Endothelial cell (in vitro differentiated cells): ENCODE data around the gene STN1. TPM values are rescaled to one million over a fixed set of nuclear protein-coding genes. Genes with fewer than 3 reads are reported as not detected.

Source experiments
- DNase-seq: peaks from one replicate; pipeline ENCODE4 v3.0.0; 2021; ENCODE audit warnings: low spot score
- H3K27ac Mint-ChIP-seq: one replicate; pipeline ENCODE4 v1.8.0; 2021; ENCODE audit warnings: mixed read lengths, inconsistent platforms; ENCODE audit not compliant: unreplicated experiment
- H3K27me3 Mint-ChIP-seq: one replicate; pipeline ENCODE4 v1.8.0; 2021; ENCODE audit warnings: mild to moderate bottlenecking, moderate library complexity, mixed read lengths, inconsistent platforms; ENCODE audit not compliant: unreplicated experiment
- H3K36me3 Mint-ChIP-seq: one replicate; pipeline ENCODE4 v1.8.0; 2021; ENCODE audit warnings: mild to moderate bottlenecking, low read depth, mixed read lengths, inconsistent platforms; ENCODE audit not compliant: unreplicated experiment
- H3K4me1 Mint-ChIP-seq: one replicate; pipeline ENCODE4 v1.8.0; 2021; ENCODE audit warnings: mild to moderate bottlenecking, mixed read lengths, inconsistent platforms; ENCODE audit not compliant: unreplicated experiment
- H3K4me3 Mint-ChIP-seq: one replicate; pipeline ENCODE4 v1.8.0; 2021; ENCODE audit warnings: mild to moderate bottlenecking, mixed read lengths, inconsistent platforms; ENCODE audit not compliant: unreplicated experiment
- H3K9me3 Mint-ChIP-seq: one replicate; pipeline ENCODE4 v1.8.0; 2021; ENCODE audit warnings: mixed read lengths, inconsistent platforms; ENCODE audit not compliant: unreplicated experiment
- total RNA-seq: library from RNA; stranded (reverse); fragmentation: NEBNext Ultra II Directional; extraction: Animal tissue kit (Norgen Biotek cat#: 25700); gene quantifications from one replicate; pipeline ENCODE4 v1.2.1, GENCODE V29; 2021; ENCODE audit not compliant: unreplicated experiment
- TF ChIP-seq, protein P1 (sequence below): fragments of 200-600 bp; sonication (generic); IDR thresholded peaks from one replicate; pipeline ENCODE4 v1.5.0; 2021; ENCODE audit warnings: antibody characterized with exemption; ENCODE audit not compliant: unreplicated experiment

The STN1 gene
- total RNA-seq, 1 donor from 2014 or later, result 11.5 TPM

DNA sequence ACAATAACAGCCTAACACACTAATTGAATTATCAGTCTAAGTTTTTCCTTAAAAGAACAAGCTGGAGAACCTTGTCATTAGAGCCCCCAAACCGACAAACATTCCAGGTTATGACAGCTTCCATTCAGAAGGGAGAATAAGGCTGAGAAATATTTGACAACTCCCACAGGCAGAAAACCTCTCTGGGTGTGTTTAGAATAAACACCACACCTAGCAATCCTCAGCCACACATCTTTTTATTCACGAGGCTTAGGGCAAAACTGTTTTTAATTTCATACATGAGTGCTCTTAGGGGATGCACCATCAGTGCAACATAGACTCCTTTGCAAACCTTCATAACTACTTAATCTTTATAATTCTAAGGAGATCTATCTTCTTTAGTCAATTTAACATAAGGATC is 24.2 kb downstream of the STN1 start:
- Mint-ChIP-seq H3K4me1 (peaks cover 10% of the 10 kb centered on the region), H3K27ac (no peak overlapping the region), H3K9me3 (no peaks in the 10 kb centered on the region), H3K4me3 (no peak overlapping the region), H3K27me3 (no peaks in the 10 kb centered on the region), H3K36me3 (peaks cover 8% of the 10 kb centered on the region)
- no peak for DNase-seq
- TF ChIP-seq, protein P1, sequence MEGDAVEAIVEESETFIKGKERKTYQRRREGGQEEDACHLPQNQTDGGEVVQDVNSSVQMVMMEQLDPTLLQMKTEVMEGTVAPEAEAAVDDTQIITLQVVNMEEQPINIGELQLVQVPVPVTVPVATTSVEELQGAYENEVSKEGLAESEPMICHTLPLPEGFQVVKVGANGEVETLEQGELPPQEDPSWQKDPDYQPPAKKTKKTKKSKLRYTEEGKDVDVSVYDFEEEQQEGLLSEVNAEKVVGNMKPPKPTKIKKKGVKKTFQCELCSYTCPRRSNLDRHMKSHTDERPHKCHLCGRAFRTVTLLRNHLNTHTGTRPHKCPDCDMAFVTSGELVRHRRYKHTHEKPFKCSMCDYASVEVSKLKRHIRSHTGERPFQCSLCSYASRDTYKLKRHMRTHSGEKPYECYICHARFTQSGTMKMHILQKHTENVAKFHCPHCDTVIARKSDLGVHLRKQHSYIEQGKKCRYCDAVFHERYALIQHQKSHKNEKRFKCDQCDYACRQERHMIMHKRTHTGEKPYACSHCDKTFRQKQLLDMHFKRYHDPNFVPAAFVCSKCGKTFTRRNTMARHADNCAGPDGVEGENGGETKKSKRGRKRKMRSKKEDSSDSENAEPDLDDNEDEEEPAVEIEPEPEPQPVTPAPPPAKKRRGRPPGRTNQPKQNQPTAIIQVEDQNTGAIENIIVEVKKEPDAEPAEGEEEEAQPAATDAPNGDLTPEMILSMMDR, result no peak

DNA sequence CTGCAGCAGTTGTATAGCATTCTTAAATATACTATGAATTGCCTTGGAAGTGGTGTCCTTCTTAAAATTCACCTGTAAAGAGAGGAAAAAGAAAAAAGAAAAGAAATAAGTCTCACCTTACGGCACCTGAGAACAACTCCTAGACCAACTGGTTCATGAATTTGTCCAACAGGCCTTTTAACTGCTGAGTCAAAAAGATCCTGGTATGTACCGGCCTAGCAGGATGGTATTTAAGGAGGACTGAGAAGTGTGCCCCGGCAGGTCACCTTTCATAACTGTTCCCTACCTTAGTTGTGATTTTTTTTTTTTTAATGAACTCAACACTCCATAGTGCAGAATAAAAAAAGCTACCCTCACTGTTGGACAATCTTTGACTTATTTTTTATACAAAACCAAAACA is 25.8 kb downstream of the STN1 start:
- TF ChIP-seq, protein P1, result no peak

DNA sequence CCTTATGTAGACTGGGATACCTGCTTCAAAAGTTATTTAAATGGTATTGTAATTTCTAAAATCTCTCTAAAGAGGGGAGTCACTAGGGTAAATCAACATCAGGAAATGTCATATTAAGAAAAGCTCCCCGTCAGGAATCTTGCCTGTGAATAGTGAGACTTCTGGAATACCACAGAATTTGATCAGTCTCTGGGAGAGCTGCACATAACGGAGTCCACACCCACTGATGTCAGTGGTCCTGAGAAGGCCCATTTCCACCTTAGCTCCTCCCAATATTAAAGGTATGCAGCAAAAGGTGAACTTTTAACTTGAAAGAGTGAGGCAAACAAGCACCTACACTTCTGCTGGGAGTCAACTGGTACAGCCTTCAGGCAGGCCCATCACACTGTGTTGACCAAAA is 27.3 kb downstream of the STN1 start:
- Mint-ChIP-seq H3K4me1 (peaks cover 10% of the 10 kb centered on the region), H3K27ac (no peak overlapping the region), H3K27me3 (no peaks in the 10 kb centered on the region), H3K36me3 (no peaks in the 10 kb centered on the region), H3K9me3 (no peaks in the 10 kb centered on the region), H3K4me3 (no peak overlapping the region)
- no peak for DNase-seq
- TF ChIP-seq, protein P1, result no peak

More for the DNA sequence above, 25.8 kb downstream of the STN1 start:
- no peak for DNase-seq
- Mint-ChIP-seq H3K9me3 (no peaks in the 10 kb centered on the region), H3K4me1 (peaks cover 10% of the 10 kb centered on the region), H3K36me3 (peaks cover 3% of the 10 kb centered on the region), H3K4me3 (no peak overlapping the region), H3K27ac (no peak overlapping the region), H3K27me3 (no peaks in the 10 kb centered on the region)

DNA sequence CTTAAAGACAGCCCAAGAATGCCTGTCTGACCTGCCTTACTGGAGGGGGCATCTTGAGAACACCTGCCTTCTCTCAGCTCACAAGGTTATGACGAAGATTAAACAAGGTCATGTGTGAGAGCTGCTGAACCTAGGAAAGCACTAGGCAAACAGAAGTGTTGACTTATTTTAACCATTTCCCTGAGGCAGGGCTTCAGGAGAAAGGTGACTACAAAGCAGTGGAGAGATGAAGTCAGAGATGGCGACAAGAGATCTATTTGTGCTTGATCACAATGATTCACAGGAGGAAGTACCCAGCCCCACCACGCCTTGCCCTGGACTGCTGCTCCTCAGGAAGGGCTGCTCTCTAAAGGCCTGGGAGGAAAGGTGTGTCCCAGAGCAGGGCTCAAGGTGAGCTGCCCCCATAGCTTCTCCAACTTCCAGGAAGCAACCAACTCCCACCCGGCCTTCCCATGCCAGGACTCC is 27.8 kb downstream of the STN1 start:
- Mint-ChIP-seq H3K27me3 (no peaks in the 10 kb centered on the region), H3K4me3 (no peak overlapping the region), H3K4me1 (peaks cover 10% of the 10 kb centered on the region), H3K36me3 (no peaks in the 10 kb centered on the region), H3K27ac (no peak overlapping the region), H3K9me3 (no peaks in the 10 kb centered on the region)
- no peak for DNase-seq
- TF ChIP-seq, protein P1, result no peak

DNA sequence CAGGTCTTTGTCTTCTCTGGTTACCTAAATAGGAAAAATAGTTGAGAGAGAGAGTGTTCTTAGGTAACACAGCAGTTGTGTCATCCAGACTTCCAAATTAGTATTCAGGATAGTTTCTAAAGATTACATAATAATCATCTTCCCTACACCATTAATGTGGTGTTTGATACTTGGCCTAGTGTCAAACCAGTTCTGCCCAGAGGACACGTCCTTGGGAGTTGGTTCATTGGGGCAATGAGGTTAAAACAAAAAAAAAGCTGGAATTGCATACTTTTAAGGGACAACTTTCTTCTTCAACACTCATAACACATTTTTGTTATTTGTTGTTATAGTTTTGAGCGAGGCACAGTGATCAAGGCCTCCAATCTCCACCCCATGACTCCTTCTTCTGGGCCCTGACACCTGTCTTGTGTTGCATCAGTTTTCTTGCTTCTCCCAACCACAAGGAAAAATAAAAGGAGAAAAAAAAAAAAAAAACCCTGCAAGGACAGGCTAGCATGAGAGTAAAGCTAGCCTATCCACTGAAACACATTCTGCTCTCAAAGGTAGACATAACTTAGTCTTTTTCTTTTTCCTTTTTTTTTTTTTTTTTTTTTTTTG is 28.8 kb downstream of the STN1 start:
- DNase-seq, result no peak
- H3K9me3 Mint-ChIP-seq, result no peaks in the 10 kb centered on the region
- H3K4me3 Mint-ChIP-seq, result no peak overlapping the region
- no peaks in the 10 kb centered on the region for H3K27me3 Mint-ChIP-seq
- peaks cover 2% of the 10 kb centered on the region for H3K4me1 Mint-ChIP-seq
- no peak overlapping the region for H3K27ac Mint-ChIP-seq
- H3K36me3 Mint-ChIP-seq, result no peaks in the 10 kb centered on the region
- TF ChIP-seq, protein P1, result no peak
